Mucosa of descending colon (tissue), 3 donors: ENCODE data around the gene MRPL12. TPM values are rescaled to one million over a fixed set of nuclear protein-coding genes. Genes with fewer than 3 reads are reported as not detected.

Source experiments
- ATAC-seq: fragments of 200-7000 bp; cut with Tn5 transposase; one replicate; pipeline ENCODE4 v1.9.1; 2020; ENCODE audit warnings: mild to moderate bottlenecking, moderate library complexity
- DNase-seq, 3 donors: peaks; one replicate each; pipeline ENCODE4 v3.0.0-alpha.2; 2020
- H3K36me3 ChIP-seq: fragments of 200-600 bp; one replicate; pipeline ENCODE4 v1.8.0; 2021; ENCODE audit warnings: low read depth, mild to moderate bottlenecking
- H3K4me1 ChIP-seq: fragments of 200-600 bp; one replicate; pipeline ENCODE4 v1.8.0; 2021; ENCODE audit warnings: low read depth, mild to moderate bottlenecking
- H3K4me3 ChIP-seq: fragments of 200-600 bp; one replicate; pipeline ENCODE4 v1.8.0; 2021; ENCODE audit warnings: mild to moderate bottlenecking
- H3K9me3 ChIP-seq: fragments of 200-600 bp; one replicate; pipeline ENCODE4 v1.8.0; 2021; ENCODE audit warnings: mild to moderate bottlenecking
- intact Hi-C, 2 donors: fragments of 100-400 bp; cut with DNase I in 1 of 2; cut with micrococcal nuclease in 1 of 2; formaldehyde crosslinking; loops; one replicate each; pipeline versions ENCODE4 v1.11.0 to v1.11.1; 2022; cut with DNase I, micrococcal nuclease
- total RNA-seq, 3 donors: library from RNA; stranded (reverse); fragmentation: NEBNext Ultra II Directional in 2 of 3; extraction: Animal tissue kit (Norgen Biotek cat#: 25700) in 2 of 3; gene quantifications; one replicate each; pipeline versions ENCODE4 v1.2.1 to v1.2.4, GENCODE V29; 2021 to 2023
- TF ChIP-seq, protein P1 (sequence below): fragments of 200-600 bp; IDR thresholded peaks from one replicate; pipeline ENCODE4 v1.8.0; 2022; ENCODE audit warnings: antibody characterized with exemption, mild to moderate bottlenecking
- donor health status: DM: no; HTN: no; CAD: no; lungs with moderate emphysema.
- donor health status: DM: no; HTN: no; CAD: no.
- donor health status: DM: no; HTN: yes; CAD: no.

Gene MRPL12
- total RNA-seq, 3 donors from 2014 or later: 69.0 to 109 (median 108) TPM

DNA sequence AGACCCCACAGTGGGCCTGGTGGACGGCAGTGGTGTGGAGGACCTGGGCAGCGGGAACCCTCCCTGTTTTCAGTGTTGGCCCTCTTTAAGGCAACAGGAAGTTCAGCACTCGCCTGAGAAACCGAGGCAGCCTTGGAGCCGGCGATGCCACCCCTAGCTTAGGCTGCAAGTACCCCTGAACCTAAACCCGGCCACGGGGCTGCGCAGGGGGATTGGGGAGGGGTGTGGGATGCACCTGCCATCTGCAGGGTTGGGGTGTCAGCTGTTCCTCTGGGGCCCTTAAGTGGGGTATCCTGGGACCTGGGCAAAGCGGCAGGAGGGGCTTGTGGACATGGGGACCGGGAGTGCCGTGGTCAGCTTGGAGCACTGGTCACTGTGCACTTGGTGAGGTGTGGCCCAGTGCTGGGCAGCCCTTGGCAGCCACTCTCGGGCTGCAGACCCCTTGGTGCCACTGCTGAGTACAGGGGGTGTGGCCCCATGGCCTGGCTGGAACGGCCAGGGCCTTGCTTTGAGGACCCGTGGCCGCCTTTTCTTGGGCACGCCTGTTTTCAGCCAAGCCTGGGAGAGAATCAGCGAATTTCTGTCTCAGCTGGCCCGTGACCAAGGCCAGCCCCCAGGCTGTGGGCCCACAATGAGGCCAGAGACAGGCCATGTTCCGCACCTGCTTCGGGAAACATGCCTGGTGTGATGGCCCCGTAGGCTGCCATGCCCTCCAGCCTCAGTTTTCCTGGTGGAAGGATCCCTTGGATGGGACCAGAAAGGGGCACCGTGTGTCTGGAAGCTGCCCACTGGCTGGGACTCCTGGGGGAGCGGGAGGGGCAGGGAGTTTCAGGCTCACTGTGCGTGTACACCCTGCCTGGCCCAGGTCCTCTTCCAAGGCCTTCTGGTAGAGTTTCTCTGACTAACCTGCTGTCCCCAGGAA lies 4.8 kb downstream of the MRPL12 start:
- TF ChIP-seq, protein P1, sequence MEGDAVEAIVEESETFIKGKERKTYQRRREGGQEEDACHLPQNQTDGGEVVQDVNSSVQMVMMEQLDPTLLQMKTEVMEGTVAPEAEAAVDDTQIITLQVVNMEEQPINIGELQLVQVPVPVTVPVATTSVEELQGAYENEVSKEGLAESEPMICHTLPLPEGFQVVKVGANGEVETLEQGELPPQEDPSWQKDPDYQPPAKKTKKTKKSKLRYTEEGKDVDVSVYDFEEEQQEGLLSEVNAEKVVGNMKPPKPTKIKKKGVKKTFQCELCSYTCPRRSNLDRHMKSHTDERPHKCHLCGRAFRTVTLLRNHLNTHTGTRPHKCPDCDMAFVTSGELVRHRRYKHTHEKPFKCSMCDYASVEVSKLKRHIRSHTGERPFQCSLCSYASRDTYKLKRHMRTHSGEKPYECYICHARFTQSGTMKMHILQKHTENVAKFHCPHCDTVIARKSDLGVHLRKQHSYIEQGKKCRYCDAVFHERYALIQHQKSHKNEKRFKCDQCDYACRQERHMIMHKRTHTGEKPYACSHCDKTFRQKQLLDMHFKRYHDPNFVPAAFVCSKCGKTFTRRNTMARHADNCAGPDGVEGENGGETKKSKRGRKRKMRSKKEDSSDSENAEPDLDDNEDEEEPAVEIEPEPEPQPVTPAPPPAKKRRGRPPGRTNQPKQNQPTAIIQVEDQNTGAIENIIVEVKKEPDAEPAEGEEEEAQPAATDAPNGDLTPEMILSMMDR: no peak
- Histone ChIP-seq H3K4me3 (no peak overlapping the region), H3K36me3 (no peaks in the 10 kb centered on the region), H3K4me1 (peaks cover 37% of the 10 kb centered on the region), H3K9me3 (no peaks in the 10 kb centered on the region)
- ATAC-seq: no peak
- DNase-seq: no peak
- intact Hi-C loops: no loop called here

DNA sequence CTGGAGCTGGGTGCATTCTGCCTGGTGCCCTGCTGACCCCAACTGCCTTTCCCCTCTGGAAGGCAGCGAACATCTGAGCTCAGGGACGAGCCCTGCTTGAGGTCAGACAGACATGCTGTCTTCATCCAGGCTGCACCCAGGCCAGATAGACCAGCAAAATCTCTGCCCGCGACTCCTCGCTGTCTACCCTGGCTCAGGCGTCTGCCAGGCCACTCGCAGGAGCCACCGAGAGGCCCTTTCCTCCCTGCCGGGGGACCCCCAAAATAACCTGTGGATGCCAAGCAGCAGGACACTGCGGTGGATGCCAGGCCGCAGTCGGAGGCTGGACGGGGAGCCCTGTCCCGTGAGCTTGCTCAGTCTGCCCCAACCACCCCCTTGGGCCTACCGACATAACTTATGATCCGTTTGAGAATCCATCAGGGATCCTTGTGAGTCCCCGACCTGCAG lies 5.6 kb downstream of the MRPL12 start:
- Histone ChIP-seq H3K9me3 (no peaks in the 10 kb centered on the region), H3K4me3 (no peak overlapping the region), H3K4me1 (peaks cover 40% of the 10 kb centered on the region), H3K36me3 (no peaks in the 10 kb centered on the region)
- ATAC-seq (no peak), DNase-seq (peak in 1 of 3 donors; percentile 50)
- TF ChIP-seq, protein P1: no peak
- intact Hi-C loops: no loop called here

DNA sequence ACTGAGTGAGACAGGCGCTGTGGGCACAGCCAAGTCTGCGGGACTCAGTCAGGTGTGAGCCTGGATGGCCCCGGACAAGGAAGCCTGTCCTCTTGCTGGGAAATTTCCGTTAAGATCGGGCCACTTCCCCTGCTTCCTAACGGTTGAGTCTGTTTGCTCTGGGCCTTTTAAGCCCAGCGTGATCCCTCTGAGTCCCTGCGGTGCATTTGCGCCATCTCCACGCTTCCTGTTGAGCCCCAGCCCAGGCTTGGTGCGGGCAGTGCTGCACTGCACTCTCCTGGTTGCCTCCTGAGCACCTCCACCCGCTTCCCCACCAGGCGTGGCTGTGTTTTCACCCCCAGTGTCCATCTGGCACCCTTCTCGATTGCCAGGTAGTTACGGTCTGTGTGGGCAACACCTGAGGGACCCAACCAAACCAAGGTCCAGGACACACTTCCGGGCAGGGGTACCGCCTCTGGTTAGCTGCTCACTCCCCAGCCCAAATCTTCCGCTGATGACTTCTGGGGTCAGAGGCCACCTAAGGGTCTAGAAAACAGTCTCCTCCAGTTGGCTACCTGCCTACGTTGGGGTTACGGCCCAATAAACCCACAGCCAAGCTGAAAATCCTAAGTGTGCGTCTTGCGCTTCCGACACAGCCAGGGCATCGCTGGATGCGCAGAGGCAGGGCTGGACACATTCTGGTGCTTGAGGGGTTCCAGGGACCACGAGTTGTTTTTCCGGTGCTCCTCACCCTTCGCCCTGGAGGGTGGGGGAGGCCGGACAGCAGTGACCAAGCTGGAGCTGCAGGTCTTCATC lies 7.5 kb downstream of the MRPL12 start:
- Histone ChIP-seq H3K36me3 (no peaks in the 10 kb centered on the region), H3K9me3 (no peaks in the 10 kb centered on the region), H3K4me3 (no peak overlapping the region), H3K4me1 (peaks cover 36% of the 10 kb centered on the region)
- intact Hi-C loops: no loop called here
- TF ChIP-seq, protein P1: no peak
- ATAC-seq (peak; percentile 15), DNase-seq (peak; percentile 47 to 68 (median 64))

DNA sequence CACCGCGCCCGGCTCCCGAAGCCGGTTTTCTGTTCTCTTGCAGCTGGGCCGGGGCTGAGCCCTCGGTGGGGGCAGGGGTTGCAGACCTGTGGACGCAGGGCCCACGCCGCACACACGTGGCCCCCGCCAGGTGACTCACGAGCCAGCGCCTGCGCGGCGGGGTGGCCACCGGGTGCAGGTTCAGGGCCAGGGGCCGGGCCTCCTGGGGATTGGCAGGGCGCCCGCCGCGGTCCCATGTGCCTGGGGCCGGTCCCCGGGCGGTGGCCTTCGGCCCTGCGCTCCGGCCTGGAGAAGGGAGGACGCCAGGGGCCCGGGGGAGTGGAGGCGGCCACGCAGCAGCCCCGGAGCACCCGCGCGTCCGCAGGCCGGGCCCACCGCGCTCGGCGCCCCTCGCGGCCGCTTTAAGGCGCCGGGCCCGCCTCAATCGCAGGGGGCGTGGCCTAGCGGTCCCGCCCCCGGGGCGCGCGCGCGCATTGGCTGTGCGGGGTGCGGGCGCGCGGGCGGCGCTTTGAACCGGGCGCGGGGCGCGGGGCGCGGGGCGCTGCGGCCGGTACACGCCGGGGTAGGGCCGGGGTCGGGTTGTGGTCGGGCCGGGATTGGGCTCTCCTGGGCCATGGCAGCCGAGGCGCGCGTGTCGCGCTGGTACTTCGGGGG lies 8.8 kb downstream of the MRPL12 start, which contains the start of gene SLC25A10:
Gene SLC25A10 (plus strand): TSS at position 471 of the 654 bp plus-strand sequence. CDS start 143 bp downstream, at position 614.
- Histone ChIP-seq H3K4me3 (peak within 1 kb of the TSS; percentile 74), H3K4me1 (peaks cover 36% of the 10 kb centered on the region), H3K9me3 (no peaks in the 10 kb centered on the region), H3K36me3 (no peaks in the 10 kb centered on the region)
- peak; percentile 85 to 92 (median 92) for DNase-seq
- intact Hi-C loops: no loop called here
- peak; percentile 79 for ATAC-seq
- TF ChIP-seq, protein P1: no peak

DNA sequence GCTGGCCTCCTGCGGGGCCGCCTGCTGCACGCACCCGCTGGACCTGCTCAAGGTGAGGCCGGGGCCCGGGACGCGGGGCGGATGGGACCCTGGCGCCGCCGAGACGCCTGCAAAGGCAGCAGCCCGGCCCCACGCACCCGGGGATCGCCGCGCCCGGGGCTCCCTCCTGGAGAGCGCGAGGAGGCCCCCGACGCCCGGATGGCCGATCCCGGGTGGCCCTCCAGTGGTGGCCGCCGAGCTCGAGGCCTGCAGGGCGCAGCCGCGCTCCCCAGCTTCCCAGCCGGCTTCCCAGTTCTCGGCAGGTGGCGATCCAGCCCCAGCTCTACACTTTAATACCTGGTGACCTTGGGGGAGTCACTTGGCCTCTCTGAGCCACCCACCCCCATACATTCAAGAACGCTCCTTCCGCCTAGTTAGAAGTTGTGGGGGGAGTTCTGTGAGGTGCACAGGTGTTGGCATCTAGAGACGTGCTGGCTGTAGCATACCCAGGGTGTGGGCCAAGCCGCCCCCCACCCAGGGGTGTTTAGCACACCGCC lies 9.4 kb downstream of the MRPL12 start:
- intact Hi-C loops: no loop called here
- DNase-seq: no peak
- H3K4me3 ChIP-seq: peak overlapping the region; percentile 74

More for the DNA sequence above, 9.4 kb downstream of the MRPL12 start:
- H3K4me1 ChIP-seq: peaks cover 36% of the 10 kb centered on the region
- no peaks in the 10 kb centered on the region for H3K36me3 ChIP-seq
- H3K9me3 ChIP-seq: no peaks in the 10 kb centered on the region
- ATAC-seq: peak; percentile 35
- TF ChIP-seq, protein P1: no peak
